ENCODE data around the gene RILPL1. TPM values are rescaled to one million over a fixed set of nuclear protein-coding genes. Genes with fewer than 3 reads are reported as not detected.
"Not testable (repeated sequence)": the region's sequence is repeated elsewhere in the genome, so short reads cannot be mapped to it uniquely, and the experiment has no call there.

Gene RILPL1
- total RNA-seq, 2 experiments from 2014 or later = 0.91 to 0.92 TPM

DNA sequence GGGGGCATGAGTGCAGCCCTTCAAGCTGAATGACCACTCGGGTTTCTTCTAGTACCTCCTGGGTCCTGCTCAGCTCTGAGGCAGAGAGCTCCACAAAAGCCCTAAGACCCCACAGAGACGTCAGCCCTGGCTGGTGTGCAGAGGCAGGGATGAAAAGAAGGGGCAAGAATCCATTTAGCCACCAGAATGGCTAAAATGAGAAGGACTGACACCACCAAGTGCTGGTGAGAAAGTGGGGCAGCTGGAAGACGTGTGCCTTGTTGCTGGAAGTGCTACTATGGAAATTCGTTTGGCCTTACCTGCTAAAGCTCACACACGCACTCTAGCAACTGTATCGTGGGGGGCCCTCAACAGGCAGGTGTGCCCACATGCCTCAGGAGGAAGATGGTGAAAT, 26.7 kb downstream of the RILPL1 start:
- ATAC-seq = no peak
- POLR2A ChIA-PET = no interaction called here
- no peaks in the 10 kb centered on the region for H3K36me3 Mint-ChIP-seq (ENCODE audit: low read depth)

GRCh38 chr12:123506059-123506842, 27.3 kb downstream of the RILPL1 start:
- no peak for DNase-seq
- no peaks in the 10 kb centered on the region for H3K4me1 Mint-ChIP-seq (ENCODE audit: low read depth)
- H3K36me3 Mint-ChIP-seq (ENCODE audit: low read depth) = no peaks in the 10 kb centered on the region
- H3K4me3 Mint-ChIP-seq = no peak overlapping the region
- ATAC-seq = no peak
- H3K27me3 Mint-ChIP-seq (ENCODE audit: low read depth) = no peaks in the 10 kb centered on the region
- CTCF ChIA-PET = no interaction called here
- H3K27ac Mint-ChIP-seq = no peak overlapping the region
- no peaks in the 10 kb centered on the region for H3K9me3 Mint-ChIP-seq (ENCODE audit: insufficient read depth)
- POLR2A ChIA-PET = no interaction called here

More for the DNA sequence above, 26.7 kb downstream of the RILPL1 start:
- H3K4me3 Mint-ChIP-seq = no peak overlapping the region
- H3K4me1 Mint-ChIP-seq (ENCODE audit: low read depth) = no peaks in the 10 kb centered on the region
- no peaks in the 10 kb centered on the region for H3K27me3 Mint-ChIP-seq (ENCODE audit: low read depth)
- CTCF ChIA-PET = no interaction called here
- H3K9me3 Mint-ChIP-seq (ENCODE audit: insufficient read depth) = no peaks in the 10 kb centered on the region
- no peak for DNase-seq
- no peak overlapping the region for H3K27ac Mint-ChIP-seq

DNA sequence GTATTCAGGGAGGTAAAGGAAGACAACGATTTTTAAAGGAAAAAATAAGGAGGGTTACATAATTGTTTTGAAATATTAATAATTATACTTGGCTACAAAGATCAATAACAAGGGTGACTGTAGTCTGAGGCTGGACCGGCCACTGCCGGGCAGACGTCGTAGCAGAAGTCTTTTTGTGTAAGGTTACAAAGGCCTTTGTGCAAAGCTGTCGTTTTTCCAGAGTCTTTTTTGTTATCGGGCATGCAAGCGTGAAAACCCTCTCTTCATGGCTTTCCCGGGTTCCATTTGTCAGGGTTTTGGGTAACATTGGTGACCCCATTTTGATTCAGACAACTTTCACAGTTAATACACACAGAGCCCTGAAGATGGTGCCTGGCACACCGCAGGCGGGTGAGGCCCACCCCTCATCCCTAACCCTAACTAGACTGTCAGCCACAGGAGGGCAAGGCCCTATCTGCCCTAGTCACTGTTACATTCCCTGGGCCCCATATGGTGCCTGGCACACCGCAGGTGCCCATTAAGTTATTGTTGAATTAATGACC, 31.3 kb downstream of the RILPL1 start:
- no peak overlapping the region for H3K4me3 Mint-ChIP-seq
- H3K9me3 Mint-ChIP-seq (ENCODE audit: insufficient read depth) = no peaks in the 10 kb centered on the region
- H3K4me1 Mint-ChIP-seq (ENCODE audit: low read depth) = no peaks in the 10 kb centered on the region
- POLR2A ChIA-PET = no interaction called here
- no peaks in the 10 kb centered on the region for H3K27me3 Mint-ChIP-seq (ENCODE audit: low read depth)
- CTCF ChIA-PET = interaction anchor here (0.7 kb wide), 1 partner anchor 42 kb away, joined by 3 read pairs; no protein-coding TSS in a partner anchor
- H3K27ac Mint-ChIP-seq = no peak overlapping the region
- H3K36me3 Mint-ChIP-seq (ENCODE audit: low read depth) = no peaks in the 10 kb centered on the region
- ATAC-seq (no peak), DNase-seq (no peak)

DNA sequence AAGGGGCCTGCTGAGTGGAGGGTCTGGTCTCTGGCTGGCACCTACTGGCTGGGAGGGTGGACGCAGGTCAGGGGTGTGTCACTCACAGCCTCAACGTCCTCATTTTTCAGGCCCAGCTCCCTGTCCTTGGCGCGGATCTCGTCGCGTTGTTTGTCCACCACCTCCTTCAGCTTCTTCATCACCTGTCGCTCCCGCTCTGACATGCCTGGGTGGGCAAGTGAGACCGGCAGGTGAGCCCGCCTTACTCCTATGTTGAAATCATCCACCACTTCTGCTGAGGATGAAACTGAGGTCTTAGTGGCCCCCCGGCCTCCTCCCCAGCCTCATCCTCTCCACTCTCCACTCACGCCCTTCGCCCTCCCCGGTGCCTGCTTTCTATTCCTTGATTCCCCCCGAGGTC, 34.2 kb downstream of the RILPL1 start:
- DNase-seq (no peak), ATAC-seq (no peak)
- no peaks in the 10 kb centered on the region for H3K4me1 Mint-ChIP-seq (ENCODE audit: low read depth)
- ChIA-PET POLR2A (no interaction called here), CTCF (no interaction called here)
- H3K9me3 Mint-ChIP-seq (ENCODE audit: insufficient read depth) = no peaks in the 10 kb centered on the region
- H3K36me3 Mint-ChIP-seq (ENCODE audit: low read depth) = no peaks in the 10 kb centered on the region
- H3K27ac Mint-ChIP-seq = no peak overlapping the region
- H3K4me3 Mint-ChIP-seq = no peak overlapping the region
- H3K27me3 Mint-ChIP-seq (ENCODE audit: low read depth) = no peaks in the 10 kb centered on the region

- Mint-ChIP-seq H3K4me1 (ENCODE audit: low read depth) (no peaks in the 10 kb centered on the region), H3K27me3 (ENCODE audit: low read depth) (no peaks in the 10 kb centered on the region), H3K36me3 (ENCODE audit: low read depth) (no peaks in the 10 kb centered on the region), H3K4me3 (no peak overlapping the region), H3K9me3 (ENCODE audit: insufficient read depth) (no peaks in the 10 kb centered on the region), H3K27ac (no peak overlapping the region)
- CTCF ChIA-PET = interaction anchor here (1.0 kb wide), 1 partner anchor 16 kb away, joined by 3 read pairs; no protein-coding TSS in a partner anchor
- DNase-seq = no peak
- no peak for ATAC-seq
- POLR2A ChIA-PET = no interaction called here
Measured at GRCh38 chr12:123498126-123498825, 35.2 kb downstream of the RILPL1 start.

GRCh38 chr12:123497065-123497464, 36.5 kb downstream of the RILPL1 start:
- no peaks in the 10 kb centered on the region for H3K36me3 Mint-ChIP-seq (ENCODE audit: low read depth)
- POLR2A ChIA-PET = no interaction called here
- no peak overlapping the region for H3K4me3 Mint-ChIP-seq
- H3K27ac Mint-ChIP-seq = peak overlapping the region; percentile 22
- CTCF ChIA-PET = no interaction called here
- ATAC-seq (no peak), DNase-seq (no peak)
- no peaks in the 10 kb centered on the region for H3K27me3 Mint-ChIP-seq (ENCODE audit: low read depth)
- no peaks in the 10 kb centered on the region for H3K4me1 Mint-ChIP-seq (ENCODE audit: low read depth)
- H3K9me3 Mint-ChIP-seq (ENCODE audit: insufficient read depth) = no peaks in the 10 kb centered on the region

DNA sequence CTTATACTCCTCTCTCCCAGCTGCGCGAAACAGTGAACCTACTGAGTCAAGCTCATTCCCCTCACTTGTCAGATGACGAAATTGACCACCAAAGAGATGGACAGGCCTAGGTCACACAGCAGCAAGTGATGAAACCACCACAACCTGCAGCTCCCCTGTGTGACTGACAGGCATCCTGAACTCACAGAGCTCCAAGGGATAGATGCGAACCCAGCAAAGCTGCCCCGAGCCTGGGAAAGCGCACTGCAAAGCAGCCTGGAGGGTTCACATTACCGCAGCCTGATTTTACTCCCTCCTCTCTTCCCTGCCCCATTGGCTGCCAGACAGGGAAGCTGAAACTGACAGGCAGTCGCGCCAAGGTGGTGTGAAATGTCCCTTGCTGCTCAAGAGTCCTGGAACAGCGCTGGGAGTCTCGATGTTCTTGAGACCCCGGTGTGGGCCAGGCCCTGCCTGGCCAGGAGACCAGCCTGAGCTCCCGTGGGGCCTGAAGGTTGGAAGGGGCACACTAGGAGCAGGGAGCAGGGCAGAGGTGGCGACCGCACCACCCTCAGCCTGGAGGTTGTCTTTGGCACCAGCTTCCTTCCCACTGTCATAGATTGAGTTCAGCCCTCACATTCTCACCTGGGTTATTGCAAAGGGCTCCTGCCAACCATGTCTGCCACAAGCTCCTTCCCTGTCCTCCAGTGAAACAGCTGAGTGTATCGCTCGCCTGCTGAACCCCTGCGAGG, 39.2 kb downstream of the RILPL1 start:
- Mint-ChIP-seq H3K27ac (no peak overlapping the region), H3K27me3 (ENCODE audit: low read depth) (no peaks in the 10 kb centered on the region), H3K36me3 (ENCODE audit: low read depth) (no peaks in the 10 kb centered on the region), H3K4me1 (ENCODE audit: low read depth) (no peaks in the 10 kb centered on the region), H3K4me3 (no peak overlapping the region), H3K9me3 (ENCODE audit: insufficient read depth) (no peaks in the 10 kb centered on the region)
- DNase-seq (no peak), ATAC-seq (no peak)
- ChIA-PET POLR2A (no interaction called here), CTCF (interaction anchor here (0.7 kb wide), 1 partner anchor 13 kb away, joined by 3 read pairs; no protein-coding TSS in a partner anchor)

- ATAC-seq; DNase-seq; CTCF ChIA-PET; H3K27ac Mint-ChIP-seq; POLR2A ChIA-PET; H3K4me3 Mint-ChIP-seq; H3K27me3 Mint-ChIP-seq (ENCODE audit: low read depth); H3K36me3 Mint-ChIP-seq (ENCODE audit: low read depth); H3K9me3 Mint-ChIP-seq (ENCODE audit: insufficient read depth); H3K4me1 Mint-ChIP-seq (ENCODE audit: low read depth): not testable (repeated sequence)
Measured at GRCh38 chr12:123492339-123493039, 41.0 kb downstream of the RILPL1 start.

DNA sequence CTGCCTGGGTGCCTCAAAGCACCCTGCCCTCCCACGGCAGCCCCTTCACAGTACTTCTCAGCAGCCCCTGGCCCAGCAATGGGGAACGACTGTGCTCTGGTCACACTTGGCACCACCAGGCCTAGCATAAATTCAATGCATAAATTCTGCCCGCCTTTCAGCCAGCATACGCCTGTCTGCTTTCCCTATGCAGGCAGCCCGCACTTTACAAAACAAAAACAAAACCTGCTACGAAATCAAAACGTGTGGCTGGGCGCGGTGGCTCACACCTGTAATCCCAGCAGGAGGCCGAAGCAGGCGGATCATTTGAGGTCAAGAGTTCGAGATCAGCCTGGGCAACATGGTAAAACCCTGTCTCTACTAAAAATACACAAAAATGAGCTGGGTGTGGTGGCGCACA, 42.0 kb downstream of the RILPL1 start:
- Mint-ChIP-seq H3K4me3 (no peak overlapping the region), H3K36me3 (ENCODE audit: low read depth) (no peaks in the 10 kb centered on the region), H3K9me3 (ENCODE audit: insufficient read depth) (no peaks in the 10 kb centered on the region), H3K27ac (no peak overlapping the region), H3K27me3 (ENCODE audit: low read depth) (no peaks in the 10 kb centered on the region), H3K4me1 (ENCODE audit: low read depth) (no peaks in the 10 kb centered on the region)
- ChIA-PET CTCF (interaction anchor here (1.2 kb wide), 1 partner anchor 9 kb away, joined by 3 read pairs; no protein-coding TSS in a partner anchor), POLR2A (no interaction called here)
- no peak for DNase-seq
- no peak for ATAC-seq

GRCh38 chr12:123491056-123491455, 42.5 kb downstream of the RILPL1 start:
- H3K9me3 Mint-ChIP-seq (ENCODE audit: insufficient read depth) = no peaks in the 10 kb centered on the region
- H3K4me1 Mint-ChIP-seq (ENCODE audit: low read depth) = no peaks in the 10 kb centered on the region
- H3K4me3 Mint-ChIP-seq = no peak overlapping the region
- H3K27me3 Mint-ChIP-seq (ENCODE audit: low read depth) = no peaks in the 10 kb centered on the region
- ATAC-seq = no peak
- no peak overlapping the region for H3K27ac Mint-ChIP-seq
- ChIA-PET POLR2A (no interaction called here), CTCF (interaction anchor here (1.2 kb wide), 1 partner anchor 9 kb away, joined by 3 read pairs; no protein-coding TSS in a partner anchor)
- no peak for DNase-seq
- no peaks in the 10 kb centered on the region for H3K36me3 Mint-ChIP-seq (ENCODE audit: low read depth)

- Mint-ChIP-seq H3K27ac (no peak overlapping the region), H3K4me1 (ENCODE audit: low read depth) (no peaks in the 10 kb centered on the region), H3K36me3 (ENCODE audit: low read depth) (no peaks in the 10 kb centered on the region), H3K9me3 (ENCODE audit: insufficient read depth) (no peaks in the 10 kb centered on the region), H3K27me3 (ENCODE audit: low read depth) (no peaks in the 10 kb centered on the region), H3K4me3 (no peak overlapping the region)
- ChIA-PET POLR2A (no interaction called here), CTCF (no interaction called here)
- DNase-seq (no peak), ATAC-seq (no peak)
Measured at GRCh38 chr12:123490089-123490488, 43.4 kb downstream of the RILPL1 start.

Measured in activated CD8-positive, alpha-beta T cell treated with anti-CD3 and anti-CD28 coated beads, Interleukin-2, amount 10 ng/mL, durations not matched to agents 7 days and 5 days (primary cell).